Measurements from ENCODE around the gene JMJD1C.

GRCh38 chr10:63376560-63377304 lies 89.0 kb downstream of the JMJD1C start:
- no peak for TF ChIP-seq EZH2 (optimal IDR thresholded peaks at IDR 0.05; ENCODE audit: low read depth, low read length)
- no peak for TF ChIP-seq CTCF (IDR thresholded peaks at IDR 0.05; ENCODE audit: low read length)
- no peak for TF ChIP-seq EZH2phosphoT487 (IDR thresholded peaks at IDR 0.05; ENCODE audit: low read length)

Measured in MM.1S (cell line).